ENCODE measurements around the gene SKIDA1. TPM values are rescaled to one million over a fixed set of nuclear protein-coding genes. Genes with fewer than 3 reads are reported as not detected.

Gene SKIDA1
- total and polyA plus RNA-seq, 12 donors, result 0.64 to 3.5 (median 2.4) TPM

DNA sequence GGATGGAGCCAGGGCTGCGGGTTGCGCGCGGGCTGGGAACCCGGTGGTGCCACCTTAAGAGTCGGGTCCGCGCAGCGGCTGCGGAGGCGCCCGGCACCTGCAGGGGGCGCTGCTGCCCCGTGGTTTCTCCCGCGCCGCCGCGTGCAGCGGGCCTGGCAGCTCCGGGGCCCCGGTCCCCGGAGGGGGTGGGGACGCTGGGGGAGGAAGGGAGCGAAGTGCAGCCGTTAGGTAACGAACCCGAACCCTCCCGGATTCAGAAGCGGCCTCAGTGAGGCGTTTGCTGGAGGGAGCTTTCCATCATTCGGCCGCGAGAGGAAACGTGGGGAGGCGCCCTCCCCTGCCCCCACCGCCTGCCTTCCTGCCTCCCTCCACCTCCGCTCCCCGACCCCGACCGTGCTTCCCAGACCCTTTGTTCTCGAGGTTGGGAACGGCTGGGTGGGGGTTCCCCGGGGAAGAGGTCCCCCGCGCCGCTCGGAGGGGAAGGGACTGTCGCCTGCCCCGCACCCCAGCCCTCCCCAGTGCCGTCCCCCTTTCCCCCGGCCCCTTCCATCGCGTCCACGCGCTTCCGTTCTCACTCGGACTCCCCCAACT lies 29.6 kb downstream of the SKIDA1 start:
- intact Hi-C loops (cut with DNase I), result loop anchor here (2.0 to 10.0 kb wide), 3 partner anchors 217 to 459 kb away; no protein-coding TSS in a partner anchor
- 0 to 1% (median 0%) methylated on average over 3 to 58 of the region's 58 CpGs for WGBS, 4 donors
- Histone ChIP-seq H3K4me1 (replicated peaks in 1 of 2) (peaks cover 4 to 6% of the 10 kb centered on the region in 2 donors), H3K36me3 (replicated peaks in 1 of 2) (no peaks in the 10 kb centered on the region), H3K27ac (peak overlapping the region in 4 of 5 donors; percentile 32 to 80 (median 74)), H3K27me3 (no peaks in the 10 kb centered on the region), H3K9me3 (replicated peaks in 1 of 3) (no peaks in the 10 kb centered on the region), H3K4me3 (peak overlapping the region; percentile 41 to 87 (median 62))
- TF ChIP-seq, protein P1, sequence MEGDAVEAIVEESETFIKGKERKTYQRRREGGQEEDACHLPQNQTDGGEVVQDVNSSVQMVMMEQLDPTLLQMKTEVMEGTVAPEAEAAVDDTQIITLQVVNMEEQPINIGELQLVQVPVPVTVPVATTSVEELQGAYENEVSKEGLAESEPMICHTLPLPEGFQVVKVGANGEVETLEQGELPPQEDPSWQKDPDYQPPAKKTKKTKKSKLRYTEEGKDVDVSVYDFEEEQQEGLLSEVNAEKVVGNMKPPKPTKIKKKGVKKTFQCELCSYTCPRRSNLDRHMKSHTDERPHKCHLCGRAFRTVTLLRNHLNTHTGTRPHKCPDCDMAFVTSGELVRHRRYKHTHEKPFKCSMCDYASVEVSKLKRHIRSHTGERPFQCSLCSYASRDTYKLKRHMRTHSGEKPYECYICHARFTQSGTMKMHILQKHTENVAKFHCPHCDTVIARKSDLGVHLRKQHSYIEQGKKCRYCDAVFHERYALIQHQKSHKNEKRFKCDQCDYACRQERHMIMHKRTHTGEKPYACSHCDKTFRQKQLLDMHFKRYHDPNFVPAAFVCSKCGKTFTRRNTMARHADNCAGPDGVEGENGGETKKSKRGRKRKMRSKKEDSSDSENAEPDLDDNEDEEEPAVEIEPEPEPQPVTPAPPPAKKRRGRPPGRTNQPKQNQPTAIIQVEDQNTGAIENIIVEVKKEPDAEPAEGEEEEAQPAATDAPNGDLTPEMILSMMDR (IDR thresholded peaks at IDR 0.05), result peak; percentile 71 to 99 (median 92)
- TF ChIP-seq POLR2A (IDR thresholded peaks at IDR 0.05), result peak in 1 of 2 donors; percentile 77
- peak; percentile 84 to 94 (median 88) for DNase-seq

DNA sequence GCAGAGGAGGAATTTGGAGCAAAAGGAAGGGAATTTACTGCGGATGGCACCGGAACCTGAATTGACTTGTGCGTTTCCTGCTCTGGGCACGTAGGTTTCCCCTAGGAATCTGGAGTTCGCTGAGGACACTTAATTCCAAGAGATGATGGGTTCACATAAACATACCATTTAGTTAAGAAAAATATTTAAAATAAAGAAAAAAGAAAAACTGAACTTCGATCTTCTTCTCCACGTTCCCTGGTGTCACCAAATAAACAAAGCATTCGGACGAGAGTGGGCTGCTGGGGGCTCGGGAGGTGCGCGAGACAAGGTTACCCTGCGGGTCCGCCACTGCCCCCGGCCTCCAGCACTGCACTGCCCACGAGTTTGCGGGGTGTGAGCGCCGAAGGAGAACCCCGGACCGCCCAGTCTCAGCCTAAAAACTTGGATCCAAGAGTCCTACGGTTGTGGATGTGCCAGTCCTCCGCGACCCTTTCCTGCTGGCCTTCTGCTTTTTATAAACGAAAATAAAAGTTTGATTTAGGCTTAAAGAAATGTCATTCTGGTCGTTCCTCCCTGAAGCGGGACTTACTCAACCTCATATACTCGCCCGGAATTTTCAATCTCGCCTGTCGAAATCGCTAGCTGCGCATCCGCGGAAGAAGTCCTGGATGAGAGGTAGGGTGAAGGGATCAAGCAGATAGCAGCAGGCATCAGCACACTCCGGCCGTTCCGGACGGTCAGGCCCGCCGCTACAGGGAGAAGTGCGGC lies 30.3 kb downstream of the SKIDA1 start:
- Histone ChIP-seq H3K27ac (peak overlapping the region in 3 of 5 donors; percentile 73 to 80 (median 74)), H3K4me1 (replicated peaks in 1 of 2) (peaks cover 4 to 6% of the 10 kb centered on the region in 2 donors), H3K27me3 (no peaks in the 10 kb centered on the region), H3K4me3 (peak overlapping the region in 3 of 4 donors; percentile 57 to 87 (median 60)), H3K9me3 (replicated peaks in 1 of 3) (no peaks in the 10 kb centered on the region), H3K36me3 (replicated peaks in 1 of 2) (no peaks in the 10 kb centered on the region)
- TF ChIP-seq, protein P1 (IDR thresholded peaks at IDR 0.05), result peak in 1 of 6 experiments; percentile 3
- TF ChIP-seq POLR2A (IDR thresholded peaks at IDR 0.05), result no peak
- WGBS, 4 donors, result 0 to 2% (median 0%) methylated on average over 26 to 42 of the region's 42 CpGs
- intact Hi-C loops (cut with DNase I), result loop anchor here (2.0 to 10.0 kb wide), 3 partner anchors 216 to 460 kb away; no protein-coding TSS in a partner anchor
- peak in 4 of 7 donors; percentile 19 to 38 (median 28) for DNase-seq

DNA sequence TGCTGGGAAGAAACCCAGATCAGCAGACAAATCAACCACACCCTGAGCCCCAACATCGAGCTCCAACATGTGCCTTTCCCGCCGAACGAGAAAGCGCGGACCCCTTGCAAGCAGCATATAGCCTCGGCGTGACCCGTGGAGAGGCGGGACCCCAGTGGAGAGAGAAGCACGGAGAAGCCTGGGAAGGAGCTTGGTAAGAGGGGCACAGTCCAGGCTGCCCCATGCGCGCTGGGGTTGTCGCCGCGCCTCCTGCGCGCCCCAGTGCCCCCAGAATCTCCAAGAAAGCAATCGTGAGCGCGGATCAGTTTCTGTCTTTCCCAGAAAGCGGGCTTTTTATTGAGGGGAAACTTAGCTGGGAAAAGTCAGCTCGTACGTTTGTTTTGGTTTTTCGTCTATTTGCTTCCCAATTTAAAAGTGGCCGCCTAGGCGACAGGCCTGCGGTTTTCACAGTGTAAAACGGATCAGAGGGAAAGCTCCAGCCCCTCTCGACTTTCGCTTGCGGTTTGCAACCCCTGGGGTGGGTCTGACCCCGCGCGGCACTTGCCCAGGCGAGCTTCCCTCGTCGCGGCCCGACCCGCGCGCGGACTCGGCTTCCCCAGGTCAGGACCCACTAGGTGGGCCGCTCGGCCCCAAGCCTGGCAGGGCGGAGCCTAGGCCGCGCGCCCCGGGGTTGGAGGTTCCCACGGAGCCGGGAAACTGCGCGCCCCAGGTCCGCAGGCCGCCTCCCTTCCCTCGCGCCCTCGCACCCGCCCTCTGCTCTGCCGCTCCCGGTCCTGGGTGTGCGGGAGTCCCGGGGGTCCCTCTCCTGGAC lies 31.1 kb downstream of the SKIDA1 start:
- intact Hi-C loops (cut with DNase I), result loop anchor here (2.0 to 10.0 kb wide), 4 partner anchors 212 to 460 kb away; no protein-coding TSS in a partner anchor
- H3K27ac ChIP-seq, result peak overlapping the region in 3 of 5 donors; percentile 64 to 74 (median 73)
- no peaks in the 10 kb centered on the region for H3K9me3 ChIP-seq (replicated peaks in 1 of 3)
- H3K27me3 ChIP-seq, result no peaks in the 10 kb centered on the region
- peak overlapping the region in 3 of 4 donors; percentile 57 to 87 (median 60) for H3K4me3 ChIP-seq
- peaks cover 4 to 6% of the 10 kb centered on the region in 2 donors for H3K4me1 ChIP-seq (replicated peaks in 1 of 2)
- H3K36me3 ChIP-seq (replicated peaks in 1 of 2), result no peaks in the 10 kb centered on the region
- TF ChIP-seq, protein P1 (IDR thresholded peaks at IDR 0.05), result no peak
- peak; percentile 12 to 22 for TF ChIP-seq POLR2A (IDR thresholded peaks at IDR 0.05)
- 17 to 54% (median 33%) methylated on average over 25 to 66 of the region's 66 CpGs for WGBS, 4 donors
- peak; percentile 37 to 59 (median 50) for DNase-seq

All from adrenal gland (tissue), 12 donors.